Neural crest cell (in vitro differentiated cells): ENCODE results near the gene PACRG. TPM values are rescaled to one million over a fixed set of nuclear protein-coding genes. Genes with fewer than 3 reads are reported as not detected.

Experiments
- DNase-seq: peaks from one replicate; pipeline ENCODE4 v3.0.0; 2021; ENCODE audit warnings: low read depth, mixed read lengths, low spot score
- H3K27ac Mint-ChIP-seq: one replicate; pipeline ENCODE4 v1.8.0; 2021; ENCODE audit warnings: mild to moderate bottlenecking, mixed read lengths; ENCODE audit not compliant: unreplicated experiment
- H3K27me3 Mint-ChIP-seq: 2 replicates; pipeline ENCODE4 v1.8.0; 2021; ENCODE audit warnings: low read depth, mild to moderate bottlenecking, mixed read lengths
- H3K36me3 Mint-ChIP-seq: 2 replicates; pipeline ENCODE4 v1.8.0; 2021; ENCODE audit warnings: low read depth, mild to moderate bottlenecking, mixed read lengths
- H3K4me1 Mint-ChIP-seq: 2 replicates; pipeline ENCODE4 v1.8.0; 2021; ENCODE audit warnings: mixed read lengths
- H3K4me3 Mint-ChIP-seq: one replicate; pipeline ENCODE4 v1.8.0; 2021; ENCODE audit warnings: mild to moderate bottlenecking, mixed read lengths
- H3K9me3 Mint-ChIP-seq: 2 replicates; pipeline ENCODE4 v1.8.0; 2021; ENCODE audit warnings: mixed read lengths
- CTCF ChIP-seq: fragments of 200-600 bp; sonication (generic); conservative IDR thresholded peaks from 2 replicates; pipeline ENCODE4 v1.5.0; 2021; ENCODE audit warnings: antibody characterized with exemption, mild to moderate bottlenecking
- total RNA-seq: library from RNA; stranded (reverse); gene quantifications from 2 replicates; pipeline ENCODE4 v1.2.1, GENCODE V29; 2021

PACRG gene
- total RNA-seq, 1 donor from 2014 or later = 1.8 TPM

GRCh38 chr6:163146036-163146435 lies 418.3 kb downstream of the PACRG start:
- no peak for TF ChIP-seq CTCF
- H3K4me3 Mint-ChIP-seq = no peak overlapping the region

GRCh38 chr6:163147994-163148393 lies 420.2 kb downstream of the PACRG start:
- Mint-ChIP-seq H3K27ac (no peak overlapping the region), H3K4me3 (no peak overlapping the region), H3K9me3 (no peaks in the 10 kb centered on the region), H3K4me1 (peaks cover 24% of the 10 kb centered on the region), H3K27me3 (no peaks in the 10 kb centered on the region), H3K36me3 (peaks cover 3% of the 10 kb centered on the region)
- peak; percentile 25 for TF ChIP-seq CTCF
- DNase-seq = no peak

More at GRCh38 chr6:163146036-163146435, 418.3 kb downstream of the PACRG start:
- H3K27ac Mint-ChIP-seq = no peak overlapping the region
- H3K36me3 Mint-ChIP-seq = no peaks in the 10 kb centered on the region
- no peaks in the 10 kb centered on the region for H3K9me3 Mint-ChIP-seq
- H3K4me1 Mint-ChIP-seq = peaks cover 7% of the 10 kb centered on the region
- no peak for DNase-seq
- no peaks in the 10 kb centered on the region for H3K27me3 Mint-ChIP-seq

- DNase-seq = no peak
- no peaks in the 10 kb centered on the region for H3K9me3 Mint-ChIP-seq
- no peak for TF ChIP-seq CTCF
- H3K27me3 Mint-ChIP-seq = no peaks in the 10 kb centered on the region
- no peak overlapping the region for H3K4me3 Mint-ChIP-seq
- peaks cover 24% of the 10 kb centered on the region for H3K4me1 Mint-ChIP-seq
- peaks cover 3% of the 10 kb centered on the region for H3K36me3 Mint-ChIP-seq
- H3K27ac Mint-ChIP-seq = no peak overlapping the region
Observed at GRCh38 chr6:163148451-163149278, 420.9 kb downstream of the PACRG start.

GRCh38 chr6:163149279-163149848 lies 421.6 kb downstream of the PACRG start:
- Mint-ChIP-seq H3K4me3 (no peak overlapping the region), H3K27me3 (no peaks in the 10 kb centered on the region), H3K9me3 (no peaks in the 10 kb centered on the region), H3K4me1 (peaks cover 24% of the 10 kb centered on the region), H3K36me3 (peaks cover 3% of the 10 kb centered on the region), H3K27ac (no peak overlapping the region)
- TF ChIP-seq CTCF = no peak
- no peak for DNase-seq

- no peak for TF ChIP-seq CTCF
- Mint-ChIP-seq H3K4me3 (peak overlapping the region; percentile 65), H3K36me3 (peaks cover 3% of the 10 kb centered on the region), H3K4me1 (peaks cover 24% of the 10 kb centered on the region), H3K9me3 (no peaks in the 10 kb centered on the region), H3K27ac (peak overlapping the region; percentile 99), H3K27me3 (no peaks in the 10 kb centered on the region)
- no peak for DNase-seq
Observed at GRCh38 chr6:163151212-163151611, 423.4 kb downstream of the PACRG start.
